ENCODE data around the gene THADA.

The THADA gene

DNA sequence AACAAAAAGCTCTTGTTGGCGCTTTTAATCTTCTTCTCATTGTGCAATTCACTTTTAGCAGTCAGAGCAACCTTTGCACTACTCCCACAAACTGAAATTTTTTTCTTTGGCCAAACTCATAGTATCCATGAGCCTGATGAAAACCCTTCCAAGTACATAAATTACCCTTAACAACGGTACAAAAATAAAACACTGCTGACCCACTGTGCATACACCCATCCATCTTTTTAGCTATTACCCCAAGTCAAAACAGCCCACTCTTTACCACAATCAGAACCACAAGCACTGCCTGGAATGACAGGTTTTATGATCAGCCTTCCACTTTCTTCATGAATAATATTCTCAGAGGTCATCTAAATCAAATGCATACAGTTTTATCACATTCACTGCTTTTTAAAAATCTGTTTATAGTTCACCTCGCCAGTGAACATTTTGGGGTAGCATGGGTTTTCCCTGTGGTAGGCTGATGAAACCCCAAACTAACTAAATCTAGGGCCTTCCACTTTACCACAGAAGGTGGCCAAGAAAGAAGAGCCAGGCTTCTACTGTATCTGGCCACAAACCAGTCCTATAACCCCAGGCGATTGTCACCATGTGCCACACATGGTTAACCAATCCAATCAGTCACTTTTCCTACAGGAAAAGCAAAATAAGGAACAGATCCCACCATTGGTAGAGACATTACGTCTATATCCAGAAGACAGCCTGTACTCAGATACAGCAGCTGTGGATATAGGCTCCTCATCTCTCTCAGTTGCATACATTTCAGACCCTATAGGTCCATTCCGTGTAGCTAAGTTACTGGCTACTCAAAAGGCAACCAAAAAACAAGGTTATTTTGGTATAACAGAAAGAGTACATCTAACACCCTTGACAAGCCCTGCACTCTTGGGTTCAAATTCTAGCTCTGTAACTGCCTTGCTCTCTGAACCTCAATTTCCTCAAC is 171.3 kb downstream of the THADA start:
- H3K4me3 ChIP-seq (ENCODE audit: low read length): no peak overlapping the region
- DNase-seq (ENCODE audit: low read depth): no peak

DNA sequence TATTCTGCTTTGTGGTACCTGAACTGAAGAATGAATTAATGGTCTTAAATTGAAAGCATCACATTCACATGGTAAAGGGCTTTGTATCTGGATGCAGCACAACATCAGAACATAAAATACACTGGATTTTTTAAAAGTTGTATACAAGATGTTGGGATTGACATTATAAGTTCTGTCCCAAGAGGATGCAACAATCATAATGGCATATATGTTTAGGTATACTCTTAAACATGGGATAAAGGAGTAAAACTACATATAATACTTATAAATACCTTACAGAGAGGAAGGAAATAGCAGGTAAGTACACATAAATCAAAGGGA is 171.9 kb downstream of the THADA start:
- no peak for DNase-seq (ENCODE audit: low read depth)
- TF ChIP-seq, protein P1, sequence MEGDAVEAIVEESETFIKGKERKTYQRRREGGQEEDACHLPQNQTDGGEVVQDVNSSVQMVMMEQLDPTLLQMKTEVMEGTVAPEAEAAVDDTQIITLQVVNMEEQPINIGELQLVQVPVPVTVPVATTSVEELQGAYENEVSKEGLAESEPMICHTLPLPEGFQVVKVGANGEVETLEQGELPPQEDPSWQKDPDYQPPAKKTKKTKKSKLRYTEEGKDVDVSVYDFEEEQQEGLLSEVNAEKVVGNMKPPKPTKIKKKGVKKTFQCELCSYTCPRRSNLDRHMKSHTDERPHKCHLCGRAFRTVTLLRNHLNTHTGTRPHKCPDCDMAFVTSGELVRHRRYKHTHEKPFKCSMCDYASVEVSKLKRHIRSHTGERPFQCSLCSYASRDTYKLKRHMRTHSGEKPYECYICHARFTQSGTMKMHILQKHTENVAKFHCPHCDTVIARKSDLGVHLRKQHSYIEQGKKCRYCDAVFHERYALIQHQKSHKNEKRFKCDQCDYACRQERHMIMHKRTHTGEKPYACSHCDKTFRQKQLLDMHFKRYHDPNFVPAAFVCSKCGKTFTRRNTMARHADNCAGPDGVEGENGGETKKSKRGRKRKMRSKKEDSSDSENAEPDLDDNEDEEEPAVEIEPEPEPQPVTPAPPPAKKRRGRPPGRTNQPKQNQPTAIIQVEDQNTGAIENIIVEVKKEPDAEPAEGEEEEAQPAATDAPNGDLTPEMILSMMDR (conservative IDR thresholded peaks at IDR 0.05; ENCODE audit: low read depth, low read length): no peak
- H3K4me3 ChIP-seq (ENCODE audit: low read length): no peak overlapping the region

More for the DNA sequence above, 171.3 kb downstream of the THADA start:
- TF ChIP-seq, protein P1 (conservative IDR thresholded peaks at IDR 0.05; ENCODE audit: low read depth, low read length): no peak

- TF ChIP-seq, protein P1 (conservative IDR thresholded peaks at IDR 0.05; ENCODE audit: low read depth, low read length): no peak
- H3K4me3 ChIP-seq (ENCODE audit: low read length): no peak overlapping the region
- no peak for DNase-seq (ENCODE audit: low read depth)
Measured at GRCh38 chr2:43421194-43421593, 174.6 kb downstream of the THADA start.

DNA sequence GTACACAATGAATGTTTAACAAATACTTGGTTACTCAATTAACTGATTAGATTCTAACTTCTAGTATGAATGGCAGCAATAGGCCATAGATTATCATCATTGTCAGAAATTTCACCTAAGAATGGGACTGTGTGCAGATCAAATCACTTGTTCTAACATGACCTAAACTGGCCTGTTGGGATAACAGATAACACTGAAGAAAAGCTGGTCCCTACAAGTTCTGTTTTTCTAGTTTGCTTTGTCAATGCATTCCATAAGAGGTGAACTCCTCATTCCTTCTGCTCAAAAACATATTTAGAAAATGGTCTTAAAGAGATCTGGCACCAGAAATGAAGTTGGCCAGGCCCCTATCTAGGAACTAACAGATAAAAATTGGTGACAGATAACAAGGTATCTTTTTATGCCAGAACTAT is 175.4 kb downstream of the THADA start:
- H3K4me3 ChIP-seq (ENCODE audit: low read length): no peak overlapping the region
- no peak for DNase-seq (ENCODE audit: low read depth)
- TF ChIP-seq, protein P1 (conservative IDR thresholded peaks at IDR 0.05; ENCODE audit: low read depth, low read length): no peak

GRCh38 chr2:43419876-43420275 is 176.0 kb downstream of the THADA start:
- TF ChIP-seq, protein P1 (conservative IDR thresholded peaks at IDR 0.05; ENCODE audit: low read depth, low read length): no peak
- DNase-seq (ENCODE audit: low read depth): peak; percentile 59
- no peak overlapping the region for H3K4me3 ChIP-seq (ENCODE audit: low read length)

DNA sequence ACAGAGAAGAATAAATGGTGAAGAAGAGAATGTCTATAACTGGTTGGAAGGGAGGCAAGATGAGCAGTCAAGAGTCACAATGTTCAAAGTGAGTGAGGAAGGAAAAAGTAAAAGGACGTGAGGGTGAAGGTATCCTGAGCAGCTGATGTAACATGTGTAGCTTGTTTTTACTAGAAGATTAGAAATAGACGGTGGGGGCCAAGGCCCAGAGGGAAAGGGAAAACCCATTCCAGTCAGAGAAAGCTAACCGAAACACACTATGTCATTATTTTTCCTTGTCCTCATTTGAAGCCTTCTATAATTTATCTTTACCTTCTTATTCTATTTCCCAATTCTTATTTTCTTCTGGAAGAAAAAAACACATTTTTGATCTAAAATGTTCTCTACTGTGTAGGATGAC is 176.6 kb downstream of the THADA start:
- TF ChIP-seq, protein P1 (conservative IDR thresholded peaks at IDR 0.05; ENCODE audit: low read depth, low read length): no peak
- no peak overlapping the region for H3K4me3 ChIP-seq (ENCODE audit: low read length)
- no peak for DNase-seq (ENCODE audit: low read depth)

- H3K4me3 ChIP-seq (ENCODE audit: low read length): no peak overlapping the region
- no peak for DNase-seq (ENCODE audit: low read depth)
- TF ChIP-seq, protein P1 (conservative IDR thresholded peaks at IDR 0.05; ENCODE audit: low read depth, low read length): no peak
Measured at GRCh38 chr2:43418680-43419079, 177.2 kb downstream of the THADA start.

All from retinal pigment epithelial cell (primary cell).